Astrocyte (in vitro differentiated cells and primary cell): Measurements from ENCODE around the gene MARVELD3. TPM values are rescaled to one million over a fixed set of nuclear protein-coding genes. Genes with fewer than 3 reads are reported as not detected.

Source experiments
- DNase-seq: peaks from one replicate; pipeline ENCODE4 v3.0.0-alpha.2; 2010; ENCODE audit warnings: low read depth
- FAIRE-seq: peaks from 2 replicates; lab custom pipeline; 2011; peaks lifted over from hg19 to GRCh38; lab: Jason Lieb, UNC
- H2AFZ ChIP-seq: 2 replicates; pipeline ENCODE4 v1.6.0; 2012; ENCODE audit warnings: low read depth, low read length, inconsistent platforms
- H3K27ac ChIP-seq: 2 replicates; pipeline ENCODE4 v1.5.1; 2011; ENCODE audit warnings: low read depth, low read length, inconsistent platforms
- H3K27me3 ChIP-seq: 2 replicates; pipeline ENCODE4 v1.6.0; 2011; ENCODE audit warnings: low read length, inconsistent platforms; ENCODE audit not compliant: insufficient read depth
- H3K36me3 ChIP-seq: 2 replicates; pipeline ENCODE4 v1.5.1; 2011; ENCODE audit warnings: low read length, inconsistent platforms; ENCODE audit not compliant: insufficient read depth
- H3K4me1 ChIP-seq: 2 replicates; pipeline ENCODE4 v1.5.1; 2011; ENCODE audit warnings: low read length, inconsistent platforms; ENCODE audit not compliant: insufficient read depth
- H3K4me2 ChIP-seq: 2 replicates; pipeline ENCODE4 v1.6.0; 2012; ENCODE audit warnings: low read length, inconsistent platforms
- H3K4me3 ChIP-seq: 2 replicates; pipeline ENCODE4 v1.5.1; 2011; ENCODE audit warnings: low read depth, mild to moderate bottlenecking, low read length, inconsistent platforms; ENCODE audit not compliant: insufficient read depth
- H3K79me2 ChIP-seq: 2 replicates; pipeline ENCODE4 v1.6.0; 2012; ENCODE audit warnings: mild to moderate bottlenecking, low read length, inconsistent platforms; ENCODE audit not compliant: insufficient read depth
- H3K9ac ChIP-seq: 2 replicates; pipeline ENCODE4 v1.6.0; 2012; ENCODE audit warnings: mild to moderate bottlenecking, low read length, inconsistent platforms
- H3K9me3 ChIP-seq: 2 replicates; pipeline ENCODE4 v1.5.1; 2012; ENCODE audit warnings: low read depth, mild to moderate bottlenecking, low read length, inconsistent platforms; ENCODE audit not compliant: insufficient read depth
- H4K20me1 ChIP-seq: 2 replicates; pipeline ENCODE4 v1.6.0; 2012; ENCODE audit warnings: low read length, inconsistent platforms; ENCODE audit not compliant: insufficient read depth
- H3K27ac Mint-ChIP-seq: one replicate; pipeline ENCODE4 v1.8.0; 2021; ENCODE audit warnings: mild to moderate bottlenecking, mixed read lengths; ENCODE audit not compliant: unreplicated experiment
- H3K27me3 Mint-ChIP-seq: one replicate; pipeline ENCODE4 v1.8.0; 2021; ENCODE audit warnings: low read depth, mixed read lengths; ENCODE audit not compliant: unreplicated experiment
- H3K36me3 Mint-ChIP-seq: one replicate; pipeline ENCODE4 v1.8.0; 2021; ENCODE audit warnings: low read depth, mixed read lengths; ENCODE audit not compliant: unreplicated experiment
- H3K4me1 Mint-ChIP-seq: one replicate; pipeline ENCODE4 v1.8.0; 2021; ENCODE audit warnings: low read depth, mixed read lengths; ENCODE audit not compliant: unreplicated experiment
- H3K4me3 Mint-ChIP-seq: one replicate; pipeline ENCODE4 v1.8.0; 2021; ENCODE audit warnings: mild to moderate bottlenecking, moderate library complexity, mixed read lengths; ENCODE audit not compliant: unreplicated experiment
- H3K9me3 Mint-ChIP-seq: one replicate; pipeline ENCODE4 v1.8.0; 2021; ENCODE audit warnings: mild to moderate bottlenecking, mixed read lengths; ENCODE audit not compliant: unreplicated experiment
- CTCF ChIP-seq: IDR thresholded peaks from 2 replicates; pipeline ENCODE4 v1.5.1; 2011; ENCODE audit warnings: low read depth, mild to moderate bottlenecking, inconsistent platforms, low read length, moderate library complexity; ENCODE audit not compliant: insufficient read depth
- EZH2 ChIP-seq: IDR thresholded peaks from 2 replicates; pipeline ENCODE4 v1.6.1; 2012; ENCODE audit warnings: mild to moderate bottlenecking, low read length, inconsistent platforms; ENCODE audit not compliant: insufficient read depth
- total RNA-seq: library from RNA; stranded (reverse); gene quantifications from 2 replicates; pipeline ENCODE4 v1.2.1, GENCODE V29; 2021

MARVELD3 gene
- total RNA-seq, 1 donor from 2014 or later = 1.4 TPM

GRCh38 chr16:71672803-71673581 is 47.0 kb downstream of the MARVELD3 start:
- Mint-ChIP-seq H3K27ac (no peak overlapping the region), H3K36me3 (peaks cover 12% of the 10 kb centered on the region), H3K9me3 (no peaks in the 10 kb centered on the region), H3K4me3 (no peak overlapping the region), H3K4me1 (no peaks in the 10 kb centered on the region), H3K27me3 (no peaks in the 10 kb centered on the region)
- Histone ChIP-seq H3K4me2 (no peak overlapping the region), H3K4me1 (no peaks in the 10 kb centered on the region), H3K79me2 (no peaks in the 10 kb centered on the region), H3K36me3 (peaks cover 29% of the 10 kb centered on the region), H3K9ac (no peak overlapping the region), H2AFZ (no peak overlapping the region), H3K9me3 (no peaks in the 10 kb centered on the region), H4K20me1 (no peaks in the 10 kb centered on the region), H3K27me3 (no peaks in the 10 kb centered on the region), H3K4me3 (no peak overlapping the region), H3K27ac (no peak overlapping the region)
- DNase-seq (no peak), FAIRE-seq (no peak)
- TF ChIP-seq CTCF (no peak), EZH2 (no peak)

- H3K27me3 ChIP-seq = no peaks in the 10 kb centered on the region
- H3K27ac Mint-ChIP-seq = no peak overlapping the region
- no peaks in the 10 kb centered on the region for H3K27me3 Mint-ChIP-seq
- FAIRE-seq (no peak), DNase-seq (no peak)
- H3K9ac ChIP-seq = no peak overlapping the region
- H3K4me1 Mint-ChIP-seq = no peaks in the 10 kb centered on the region
- H3K4me3 Mint-ChIP-seq = no peak overlapping the region
- no peaks in the 10 kb centered on the region for H3K4me1 ChIP-seq
- no peak for TF ChIP-seq EZH2
- no peak for TF ChIP-seq CTCF
- H3K4me3 ChIP-seq = no peak overlapping the region
- no peak overlapping the region for H3K27ac ChIP-seq
- H3K9me3 ChIP-seq = no peaks in the 10 kb centered on the region
- H3K36me3 ChIP-seq = peaks cover 30% of the 10 kb centered on the region
- no peak overlapping the region for H2AFZ ChIP-seq
- H4K20me1 ChIP-seq = no peaks in the 10 kb centered on the region
- peaks cover 12% of the 10 kb centered on the region for H3K36me3 Mint-ChIP-seq
- H3K79me2 ChIP-seq = no peaks in the 10 kb centered on the region
- no peaks in the 10 kb centered on the region for H3K9me3 Mint-ChIP-seq
- no peak overlapping the region for H3K4me2 ChIP-seq
Measured at GRCh38 chr16:71673582-71673973, 47.6 kb downstream of the MARVELD3 start.

GRCh38 chr16:71674229-71674628 is 48.2 kb downstream of the MARVELD3 start:
- Mint-ChIP-seq H3K27ac (no peak overlapping the region), H3K9me3 (no peaks in the 10 kb centered on the region), H3K36me3 (peaks cover 12% of the 10 kb centered on the region), H3K4me1 (peaks cover 4% of the 10 kb centered on the region), H3K4me3 (no peak overlapping the region), H3K27me3 (no peaks in the 10 kb centered on the region)
- Histone ChIP-seq H3K4me1 (no peaks in the 10 kb centered on the region), H3K27ac (no peak overlapping the region), H3K9ac (no peak overlapping the region), H3K27me3 (no peaks in the 10 kb centered on the region), H2AFZ (no peak overlapping the region), H3K4me2 (no peak overlapping the region), H3K79me2 (no peaks in the 10 kb centered on the region), H3K9me3 (no peaks in the 10 kb centered on the region), H3K4me3 (no peak overlapping the region), H3K36me3 (peaks cover 28% of the 10 kb centered on the region), H4K20me1 (no peaks in the 10 kb centered on the region)
- DNase-seq (no peak), FAIRE-seq (no peak)
- TF ChIP-seq CTCF (no peak), EZH2 (no peak)
